ENCODE data around the gene SLC15A3.

DNA sequence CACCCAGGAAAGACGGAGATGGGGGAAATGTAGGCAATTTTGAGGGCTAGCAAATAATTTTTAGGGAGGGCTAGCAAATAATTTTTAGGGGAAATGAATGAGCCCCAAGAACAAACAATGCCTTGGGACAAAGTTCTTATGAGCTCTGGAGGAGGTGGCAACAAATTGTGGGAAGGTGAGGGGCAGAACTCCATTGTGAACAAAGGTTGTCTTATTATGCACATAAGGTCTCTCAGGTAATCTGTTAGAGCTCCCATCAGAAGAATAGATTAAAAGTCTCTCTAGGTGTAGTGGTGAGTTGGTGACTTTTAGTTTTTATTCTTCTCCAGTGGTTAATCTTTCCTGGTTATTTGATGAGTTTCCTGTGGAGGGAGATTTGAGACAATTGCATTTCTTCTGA is 43.2 kb downstream of the SLC15A3 start:
- TF ChIP-seq POLR2A (IDR thresholded peaks at IDR 0.05) = no peak
- TF ChIP-seq, protein P1, sequence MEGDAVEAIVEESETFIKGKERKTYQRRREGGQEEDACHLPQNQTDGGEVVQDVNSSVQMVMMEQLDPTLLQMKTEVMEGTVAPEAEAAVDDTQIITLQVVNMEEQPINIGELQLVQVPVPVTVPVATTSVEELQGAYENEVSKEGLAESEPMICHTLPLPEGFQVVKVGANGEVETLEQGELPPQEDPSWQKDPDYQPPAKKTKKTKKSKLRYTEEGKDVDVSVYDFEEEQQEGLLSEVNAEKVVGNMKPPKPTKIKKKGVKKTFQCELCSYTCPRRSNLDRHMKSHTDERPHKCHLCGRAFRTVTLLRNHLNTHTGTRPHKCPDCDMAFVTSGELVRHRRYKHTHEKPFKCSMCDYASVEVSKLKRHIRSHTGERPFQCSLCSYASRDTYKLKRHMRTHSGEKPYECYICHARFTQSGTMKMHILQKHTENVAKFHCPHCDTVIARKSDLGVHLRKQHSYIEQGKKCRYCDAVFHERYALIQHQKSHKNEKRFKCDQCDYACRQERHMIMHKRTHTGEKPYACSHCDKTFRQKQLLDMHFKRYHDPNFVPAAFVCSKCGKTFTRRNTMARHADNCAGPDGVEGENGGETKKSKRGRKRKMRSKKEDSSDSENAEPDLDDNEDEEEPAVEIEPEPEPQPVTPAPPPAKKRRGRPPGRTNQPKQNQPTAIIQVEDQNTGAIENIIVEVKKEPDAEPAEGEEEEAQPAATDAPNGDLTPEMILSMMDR (IDR thresholded peaks at IDR 0.05) = no peak
- TF ChIP-seq EP300 (IDR thresholded peaks at IDR 0.05) = no peak
